ENCODE measurements around the gene UGGT1. TPM values are rescaled to one million over a fixed set of nuclear protein-coding genes. Genes with fewer than 3 reads are reported as not detected.

UGGT1 gene
- total RNA-seq, 1 donor from 2014 or later, result 28.0 TPM

- DNase-seq (ENCODE audit: low spot score), result no peak
- intact Hi-C loops (cut with DNase I), result no loop called here
Measured at GRCh38 chr2:128105072-128105471, 14.1 kb downstream of the UGGT1 start.

DNA sequence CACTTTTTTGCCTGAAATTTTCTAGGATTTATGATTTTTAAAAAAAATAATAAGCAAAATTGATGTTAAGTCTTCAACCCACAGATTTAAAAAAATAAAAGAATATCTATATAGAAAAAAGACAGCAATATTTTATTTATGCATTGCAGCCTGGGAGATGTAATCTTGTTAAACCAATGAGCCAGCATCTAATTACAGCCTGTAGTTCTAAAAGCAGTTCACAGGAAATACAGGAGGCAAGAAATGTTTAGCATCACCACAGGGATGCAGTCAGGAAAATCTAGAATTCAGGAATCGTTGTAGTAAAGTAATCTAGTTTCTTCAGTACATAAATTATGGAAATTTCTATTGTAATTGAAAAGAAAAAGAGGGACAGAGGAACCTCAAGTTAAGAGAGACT lies 17.2 kb downstream of the UGGT1 start:
- DNase-seq (ENCODE audit: low spot score), result no peak
- intact Hi-C loops (cut with DNase I), result no loop called here

DNA sequence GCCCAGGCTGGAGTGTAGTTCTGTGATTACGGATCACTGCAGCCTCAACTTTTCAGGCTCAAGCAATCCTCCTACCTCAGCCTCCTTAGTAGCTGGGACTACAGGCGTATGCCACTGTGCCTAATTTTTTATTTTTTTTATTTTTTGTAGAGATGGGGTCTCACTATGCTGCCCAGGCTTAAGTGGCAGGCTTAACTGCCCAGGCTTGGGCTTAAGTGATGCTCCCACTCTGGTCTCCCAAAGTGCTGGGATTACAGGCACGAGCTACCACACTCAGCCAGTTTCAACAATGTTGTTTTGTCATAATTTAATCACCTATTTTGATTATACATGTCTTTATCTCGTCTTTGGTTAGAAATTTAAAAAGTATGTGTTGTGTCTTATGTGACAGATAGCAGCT lies 18.2 kb downstream of the UGGT1 start:
- intact Hi-C loops (cut with DNase I), result no loop called here
- DNase-seq (ENCODE audit: low spot score), result no peak

GRCh38 chr2:128115921-128116623 lies 25.1 kb downstream of the UGGT1 start:
- intact Hi-C loops (cut with DNase I), result no loop called here
- no peak for DNase-seq (ENCODE audit: low spot score)

DNA sequence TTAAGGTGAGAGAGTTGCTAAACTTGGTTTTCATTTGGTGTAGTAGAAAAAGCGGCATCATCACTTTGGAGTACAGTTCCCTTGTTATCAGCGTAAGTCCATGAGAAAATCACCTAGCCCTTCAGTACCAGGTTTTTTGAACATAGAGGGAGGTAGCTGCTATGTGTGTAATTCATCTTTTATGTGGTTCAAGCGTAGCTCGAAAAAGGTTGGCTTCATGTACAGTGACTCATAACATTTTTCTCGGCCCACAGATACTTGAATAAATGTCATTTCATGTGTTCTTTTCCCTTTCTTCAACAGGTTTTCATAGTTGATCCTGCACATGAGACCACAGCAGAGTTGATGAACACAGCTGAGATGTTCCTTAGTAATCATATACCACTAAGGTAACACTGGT lies 43.6 kb downstream of the UGGT1 start:
- intact Hi-C loops (cut with DNase I), result no loop called here
- no peak for DNase-seq (ENCODE audit: low spot score)

DNA sequence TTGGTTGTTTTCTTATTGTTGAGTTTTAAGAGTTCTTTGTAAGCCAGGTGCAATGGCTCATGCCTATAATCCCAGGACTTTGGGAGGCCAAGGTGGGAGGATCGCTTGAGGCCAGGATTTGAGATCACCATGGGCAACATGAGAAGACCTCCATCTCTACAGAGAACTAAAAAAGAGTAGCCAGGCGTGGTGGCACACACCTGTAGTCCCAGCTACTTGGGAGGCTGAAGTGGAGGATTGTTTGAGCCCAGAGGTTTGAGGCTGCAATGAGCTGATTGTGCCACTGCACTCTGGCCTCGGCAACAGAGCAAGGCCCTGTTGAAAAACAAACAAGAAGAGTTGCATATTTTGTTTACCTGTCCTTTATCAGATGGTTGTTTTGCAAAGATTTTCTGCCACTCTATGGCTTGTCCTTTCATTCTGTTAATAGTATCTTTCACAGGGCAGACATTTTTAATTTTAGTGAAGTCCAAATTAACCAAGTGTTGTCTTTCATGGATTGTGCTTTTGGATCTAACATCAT lies 46.2 kb downstream of the UGGT1 start:
- no peak for DNase-seq (ENCODE audit: low spot score)
- intact Hi-C loops (cut with DNase I), result no loop called here

GRCh38 chr2:128139624-128140023 lies 48.6 kb downstream of the UGGT1 start:
- intact Hi-C loops (cut with DNase I), result no loop called here
- DNase-seq (ENCODE audit: low spot score), result no peak

DNA sequence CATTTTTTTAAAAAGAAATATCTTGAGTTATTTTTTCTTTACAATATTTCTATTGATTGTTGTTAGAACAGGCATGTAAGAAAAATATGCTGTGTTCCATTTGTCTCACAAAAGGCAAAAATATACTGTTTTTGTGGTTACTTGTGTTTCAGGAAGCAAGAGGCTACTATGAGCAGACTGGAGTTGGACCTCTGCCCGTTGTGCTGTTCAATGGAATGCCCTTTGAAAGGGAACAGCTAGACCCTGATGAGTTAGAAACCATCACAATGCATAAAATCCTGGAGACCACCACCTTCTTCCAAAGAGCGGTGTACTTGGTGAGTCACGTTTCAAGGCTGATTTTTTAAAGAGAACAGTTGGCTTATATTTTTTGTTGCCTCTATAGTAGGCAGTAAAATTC lies 54.7 kb downstream of the UGGT1 start:
- intact Hi-C loops (cut with DNase I), result no loop called here
- DNase-seq (ENCODE audit: low spot score), result no peak

DNA sequence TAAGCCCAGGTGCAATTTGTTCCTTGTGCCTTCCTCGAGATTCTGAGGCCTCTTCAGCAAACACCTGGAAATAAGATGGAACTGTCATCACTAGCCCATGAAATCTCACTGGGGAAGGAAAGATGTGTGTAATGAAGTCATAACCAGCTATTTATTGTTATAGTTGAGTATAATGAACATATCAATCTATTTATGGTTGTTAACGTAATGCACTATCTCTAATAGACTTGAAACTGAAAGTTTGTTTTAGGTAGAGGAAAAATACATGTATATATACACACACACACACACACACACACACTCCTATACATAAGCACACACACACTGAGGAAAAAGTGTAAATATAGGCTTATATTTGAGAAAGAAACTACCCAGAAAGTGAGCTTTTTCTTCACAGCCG lies 62.8 kb downstream of the UGGT1 start:
- DNase-seq (ENCODE audit: low spot score), result no peak
- intact Hi-C loops (cut with DNase I), result no loop called here

DNA sequence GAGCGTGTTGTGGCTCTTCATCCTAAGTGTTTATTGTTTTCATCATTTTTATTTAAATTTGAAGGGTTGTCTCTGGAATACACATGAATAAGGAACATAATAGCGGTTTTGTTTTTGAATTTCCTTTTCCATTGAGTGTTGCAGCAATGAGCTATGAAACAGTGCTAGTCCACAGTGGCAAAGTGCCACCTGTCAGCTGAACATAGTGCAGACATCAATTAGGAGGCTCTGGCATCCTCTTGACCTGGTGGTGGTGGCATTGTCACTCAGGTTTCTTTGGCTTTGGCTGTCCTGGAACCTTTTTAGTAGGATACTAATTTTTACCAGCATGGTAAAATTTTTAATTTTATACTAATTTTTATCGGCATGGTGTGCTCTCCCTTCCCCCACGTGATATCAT lies 63.2 kb downstream of the UGGT1 start:
- no peak for DNase-seq (ENCODE audit: low spot score)
- intact Hi-C loops (cut with DNase I), result no loop called here

DNA sequence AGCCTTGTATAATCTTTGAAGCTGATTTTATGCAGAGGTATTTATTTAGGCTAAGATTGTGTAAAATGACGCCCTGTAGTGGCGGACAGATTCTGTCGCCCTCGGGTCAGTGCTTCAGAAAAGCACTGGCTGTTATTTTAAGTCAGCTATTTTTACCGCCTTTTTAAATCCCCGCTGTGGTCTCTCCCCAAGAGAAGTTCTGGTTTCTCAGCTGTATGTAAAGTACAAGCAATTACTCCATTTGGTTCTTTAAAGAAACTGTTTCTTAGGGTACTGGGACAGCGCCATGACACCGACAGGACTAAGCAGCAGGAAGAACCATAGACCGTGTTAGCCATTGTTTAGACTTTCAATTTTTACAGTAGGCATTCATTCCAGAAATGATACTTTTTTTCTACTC lies 65.0 kb downstream of the UGGT1 start:
- intact Hi-C loops (cut with DNase I), result no loop called here
- DNase-seq (ENCODE audit: low spot score), result no peak

DNA sequence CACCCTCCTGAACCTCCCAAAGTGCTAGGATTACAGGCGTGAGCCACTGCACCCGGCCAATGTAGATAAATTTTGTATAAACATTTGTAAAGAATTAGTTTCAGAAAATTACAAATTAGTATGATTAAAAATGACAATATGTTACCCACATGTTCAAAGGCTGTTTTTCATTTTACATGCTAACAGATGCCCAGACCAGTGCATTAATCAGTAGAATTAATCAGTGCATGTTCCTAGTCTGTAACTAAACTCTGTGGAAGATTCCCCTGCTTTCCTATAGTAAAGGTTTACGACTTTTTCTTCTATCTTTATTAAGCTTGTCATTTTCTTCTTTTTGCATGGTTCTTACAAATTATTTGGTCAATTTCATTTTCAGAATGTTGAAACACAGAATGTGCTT lies 65.8 kb downstream of the UGGT1 start:
- intact Hi-C loops (cut with DNase I), result no loop called here
- DNase-seq (ENCODE audit: low spot score), result no peak

DNA sequence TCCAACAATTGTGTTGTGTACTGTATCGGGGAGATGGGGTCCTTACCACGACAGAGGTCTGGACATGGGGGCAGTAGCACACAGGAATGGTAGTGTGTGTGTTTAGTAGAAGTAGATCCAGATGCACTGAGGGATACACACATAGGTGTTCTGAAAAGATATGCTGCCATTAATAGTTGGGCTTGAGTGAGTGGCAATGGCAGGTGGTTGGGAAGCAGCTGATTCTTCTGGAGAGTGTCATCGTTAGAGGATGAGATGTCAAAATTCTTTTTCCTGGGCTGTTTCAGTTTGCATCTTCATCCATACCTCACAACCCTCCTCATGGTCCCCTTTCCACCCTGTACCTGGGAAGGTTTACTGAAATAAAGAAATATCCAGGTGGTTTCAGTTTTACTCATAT lies 66.6 kb downstream of the UGGT1 start:
- intact Hi-C loops (cut with DNase I), result no loop called here
- no peak for DNase-seq (ENCODE audit: low spot score)

DNA sequence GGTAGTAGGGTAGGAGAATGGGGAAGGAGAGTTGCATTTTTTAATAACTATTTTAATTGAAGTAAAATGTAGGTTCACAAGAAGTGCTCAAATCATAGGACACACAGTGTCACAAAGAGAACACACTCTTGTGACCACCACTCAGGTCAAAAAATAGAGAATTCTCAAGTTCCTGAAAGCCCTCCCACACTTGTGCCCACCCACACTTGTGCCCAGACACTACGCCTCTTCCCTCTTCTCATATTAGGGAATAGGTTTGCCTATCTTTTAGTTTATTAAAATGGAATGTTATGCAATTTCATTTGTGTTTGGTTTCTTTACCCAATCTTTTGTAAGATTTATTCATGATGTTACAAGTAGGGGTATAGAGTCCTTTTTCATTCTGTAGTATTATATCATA lies 67.2 kb downstream of the UGGT1 start:
- DNase-seq (ENCODE audit: low spot score), result no peak
- intact Hi-C loops (cut with DNase I), result no loop called here

DNA sequence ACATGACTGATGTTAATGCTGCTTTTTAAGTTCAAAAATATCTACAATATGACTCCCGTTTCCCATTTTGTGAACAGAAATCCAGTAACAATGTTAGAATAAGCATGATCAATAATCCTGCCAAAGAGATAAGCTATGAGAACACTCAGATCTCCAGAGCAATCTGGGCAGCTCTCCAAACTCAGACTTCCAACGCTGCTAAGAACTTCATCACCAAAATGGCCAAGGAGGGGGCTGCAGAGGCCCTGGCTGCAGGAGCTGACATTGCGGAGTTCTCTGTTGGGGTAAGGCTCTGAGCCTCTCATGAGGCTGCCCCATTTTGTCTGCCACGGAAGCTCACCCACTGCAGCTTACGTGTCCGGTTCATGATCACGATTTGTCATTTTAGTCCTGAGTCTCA lies 68.4 kb downstream of the UGGT1 start:
- no peak for DNase-seq (ENCODE audit: low spot score)
- intact Hi-C loops (cut with DNase I), result no loop called here

GRCh38 chr2:128160616-128161275 lies 69.7 kb downstream of the UGGT1 start:
- no peak for DNase-seq (ENCODE audit: low spot score)
- intact Hi-C loops (cut with DNase I), result no loop called here

GRCh38 chr2:128162266-128162665 lies 71.3 kb downstream of the UGGT1 start:
- no peak for DNase-seq (ENCODE audit: low spot score)
- intact Hi-C loops (cut with DNase I), result no loop called here

DNA sequence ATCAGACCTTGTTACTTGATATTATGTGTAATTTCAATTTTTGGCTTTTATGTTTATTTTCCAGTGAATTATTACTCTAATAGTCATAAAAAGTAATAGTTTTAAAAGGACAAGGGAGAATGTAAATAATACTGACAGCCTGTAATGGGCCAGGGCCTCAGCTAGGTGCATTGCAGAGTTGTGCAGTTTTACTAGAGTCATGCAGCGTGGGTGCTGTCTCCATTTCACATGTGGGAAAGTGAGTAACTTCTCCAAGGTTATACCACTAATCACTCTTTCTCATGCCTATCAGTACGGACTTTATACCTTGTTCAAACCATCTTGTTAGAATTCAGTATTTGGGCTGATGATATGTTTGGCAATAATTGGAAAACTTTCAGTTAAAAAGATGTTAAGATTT lies 73.3 kb downstream of the UGGT1 start:
- DNase-seq (ENCODE audit: low spot score), result no peak
- intact Hi-C loops (cut with DNase I), result no loop called here

- no peak for DNase-seq (ENCODE audit: low spot score)
- intact Hi-C loops (cut with DNase I), result no loop called here
Measured at GRCh38 chr2:128166746-128167353, 75.8 kb downstream of the UGGT1 start.

DNA sequence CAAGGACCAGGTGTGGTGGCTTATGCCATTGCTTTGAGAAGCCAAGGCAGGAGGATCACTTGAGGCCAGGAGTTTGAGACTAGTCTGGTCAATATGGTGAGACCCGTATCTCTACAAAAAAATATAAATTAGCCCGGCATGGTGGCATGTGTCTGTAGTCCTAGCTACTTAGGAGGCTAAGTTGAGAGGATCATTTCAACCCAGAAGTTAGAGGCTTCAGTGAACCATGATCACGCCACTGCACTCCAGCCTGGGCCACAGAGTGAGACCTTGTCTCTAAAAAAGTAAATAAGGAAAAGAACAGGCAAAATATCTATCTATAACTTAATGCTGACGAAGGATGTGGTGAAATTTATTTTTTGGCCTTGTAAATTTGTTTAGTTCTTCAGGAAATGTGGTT lies 78.1 kb downstream of the UGGT1 start:
- intact Hi-C loops (cut with DNase I), result no loop called here

GRCh38 chr2:128169497-128169896 lies 78.5 kb downstream of the UGGT1 start:
- no peak for DNase-seq (ENCODE audit: low spot score)
- intact Hi-C loops (cut with DNase I), result no loop called here

More for the DNA sequence above, 78.1 kb downstream of the UGGT1 start:
- no peak for DNase-seq (ENCODE audit: low spot score)

Measured in cardiac septum (tissue), 1 donor.